ENCODE data around the gene SERP2.
A peak's percentile ranks its signal among the peaks of the same experiment; 100 is the strongest.

The SERP2 gene

DNA sequence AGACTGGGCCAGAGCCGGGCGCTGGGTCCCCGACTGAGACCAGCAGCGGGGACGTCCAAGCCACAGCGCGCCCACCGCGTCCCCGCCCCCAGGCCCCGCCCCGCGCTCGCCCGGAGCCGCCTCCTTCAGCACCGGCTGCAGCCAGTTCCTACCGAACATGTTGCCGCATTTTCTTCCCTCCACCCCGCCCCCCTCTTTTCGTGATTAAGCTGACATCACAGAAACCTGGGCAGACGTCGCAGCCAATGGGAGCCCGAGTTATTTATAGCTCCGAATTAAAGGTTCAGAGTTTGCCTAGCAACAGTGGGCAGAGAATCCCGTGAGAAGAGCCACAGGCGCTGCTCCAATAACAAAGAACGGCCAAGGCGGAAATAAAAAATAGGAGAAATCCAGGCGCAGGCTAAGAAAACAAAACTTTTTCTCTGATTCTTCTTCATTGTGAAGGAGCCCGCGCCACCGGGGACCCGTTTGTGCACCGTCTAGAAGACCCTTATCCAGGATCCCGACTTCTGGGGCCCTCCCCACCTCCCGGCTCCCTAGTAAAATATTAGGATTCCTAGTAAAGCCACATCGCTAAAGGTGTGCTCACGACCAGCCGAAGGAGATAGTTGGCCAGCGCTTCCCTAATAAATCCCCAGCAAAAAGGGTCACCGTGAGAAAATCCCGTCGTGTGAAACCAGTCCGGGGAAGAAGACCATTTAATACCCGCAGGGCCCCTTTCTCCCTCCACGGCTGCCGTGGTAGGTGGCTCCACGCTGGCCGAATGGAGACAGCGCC lies 61.7 kb downstream of the SERP2 start:
- peak; percentile 86 for DNase-seq (ENCODE audit: low spot score)

DNA sequence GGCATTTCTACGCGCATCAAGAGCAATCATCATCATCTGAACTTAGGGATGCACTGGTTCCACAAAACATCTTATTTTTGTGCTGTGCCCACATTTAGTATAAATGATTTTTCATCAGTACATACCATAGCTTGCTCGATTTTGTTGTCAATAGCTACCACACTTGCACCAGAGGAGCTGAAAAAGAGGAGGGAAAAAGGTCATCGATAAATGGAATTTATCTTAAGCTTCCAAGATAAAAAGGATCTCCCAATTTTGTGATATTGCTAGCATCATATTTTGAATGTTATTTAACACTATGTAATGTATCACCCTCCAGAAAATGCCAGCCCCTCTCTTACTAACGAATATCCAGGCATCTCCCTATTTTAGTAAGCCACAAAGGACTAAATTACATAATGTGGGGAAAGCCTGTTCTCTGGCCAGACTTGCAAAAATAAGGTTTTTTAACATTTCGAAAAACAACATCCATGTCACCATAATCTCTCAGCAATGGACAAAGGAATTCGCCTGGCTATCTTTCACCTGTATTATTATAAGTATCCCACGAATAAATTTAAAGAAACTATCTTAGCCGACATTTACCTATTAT lies 62.4 kb downstream of the SERP2 start:
- no peak for DNase-seq (ENCODE audit: low spot score)

DNA sequence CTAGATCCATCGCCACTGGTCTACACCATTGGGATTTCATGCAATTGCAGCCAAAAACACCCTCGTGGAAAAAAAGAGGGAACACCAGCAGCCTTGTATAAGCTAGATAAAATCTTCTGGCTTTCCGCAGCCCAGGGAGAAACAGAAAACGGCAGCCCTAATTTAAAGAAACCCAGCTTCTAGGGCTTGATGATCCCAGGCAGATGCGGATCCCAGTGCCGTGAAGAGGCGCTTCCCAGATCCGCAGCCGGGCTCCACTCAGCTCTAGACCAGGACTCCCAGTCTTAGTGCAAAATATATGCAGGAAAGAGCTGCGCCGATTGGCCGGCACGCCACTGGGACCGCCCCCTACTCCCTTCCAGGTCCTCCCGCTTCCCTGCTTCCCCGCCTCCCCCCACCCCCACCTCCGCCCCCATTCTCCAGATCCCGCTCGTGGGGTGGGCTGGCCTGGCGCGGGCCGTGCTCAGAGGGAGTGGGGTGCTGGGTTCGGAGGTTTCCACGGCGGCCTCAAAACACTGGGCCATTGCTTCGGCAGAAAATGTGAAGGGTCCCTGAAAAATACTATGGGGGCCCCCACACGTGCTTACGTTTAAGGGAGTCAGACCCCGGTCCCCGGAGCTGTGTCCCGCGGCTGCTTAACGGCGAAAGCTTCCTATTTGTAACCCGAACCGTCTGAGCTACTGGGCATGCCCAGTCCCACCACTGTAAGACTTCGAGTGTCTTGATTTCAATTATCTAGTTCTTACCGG lies 63.1 kb downstream of the SERP2 start:
- DNase-seq (ENCODE audit: low spot score), result peak; percentile 84

DNA sequence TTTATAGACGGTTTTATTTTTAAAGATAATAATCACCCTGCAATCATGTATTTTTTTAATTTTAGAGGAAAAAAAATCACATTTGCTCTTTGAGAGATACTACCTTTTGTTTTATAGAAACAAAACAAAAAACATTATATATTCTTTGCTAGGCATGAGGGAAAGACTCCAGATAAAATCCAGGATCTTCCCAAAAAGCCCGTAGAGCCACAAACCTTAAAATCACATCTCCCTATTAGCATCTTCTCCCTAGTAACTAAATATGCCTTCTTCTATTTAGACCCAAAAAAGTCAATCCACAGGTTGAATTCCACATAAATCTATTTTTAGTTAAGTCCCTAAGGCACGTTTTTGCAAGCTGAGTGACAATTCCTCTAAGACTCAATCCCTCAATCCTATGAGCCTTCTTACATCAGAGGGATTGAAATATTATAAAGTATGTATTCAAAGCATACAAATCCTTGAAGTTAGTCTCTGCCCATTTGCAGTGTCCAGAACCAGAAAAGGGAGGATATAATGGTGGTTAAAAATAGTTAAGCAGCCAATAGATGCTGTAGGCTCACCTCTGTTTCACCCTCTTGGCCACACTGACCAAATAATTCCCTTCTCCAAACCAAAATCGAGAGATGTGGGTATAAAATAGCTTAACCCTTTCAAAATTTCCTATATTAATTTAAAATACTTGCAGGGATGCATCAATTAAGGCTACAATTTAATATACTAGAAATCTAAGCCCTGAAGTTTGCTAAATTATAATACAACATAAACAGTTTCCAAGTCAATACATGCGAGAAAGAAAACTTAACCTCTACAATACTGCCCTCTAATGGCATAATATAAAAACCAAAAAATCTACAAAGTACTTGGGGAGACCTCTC lies 64.0 kb downstream of the SERP2 start:
- DNase-seq (ENCODE audit: low spot score), result no peak

DNA sequence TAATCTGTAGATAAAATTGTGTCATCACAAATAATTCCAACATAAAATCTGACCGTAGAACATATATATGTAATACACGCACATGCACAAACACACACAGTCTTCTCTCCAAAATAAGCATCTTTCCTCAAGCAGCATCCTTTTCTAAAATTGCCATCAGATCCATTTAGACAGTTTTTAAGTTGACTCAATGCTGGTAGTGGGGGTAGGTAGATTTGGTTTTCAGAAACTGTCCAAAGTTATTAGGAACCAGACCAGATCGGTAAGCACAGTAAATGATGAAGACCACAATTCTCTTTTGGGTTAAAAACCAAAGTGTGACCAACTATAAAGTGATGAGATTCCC lies 64.6 kb downstream of the SERP2 start:
- no peak for DNase-seq (ENCODE audit: low spot score)

DNA sequence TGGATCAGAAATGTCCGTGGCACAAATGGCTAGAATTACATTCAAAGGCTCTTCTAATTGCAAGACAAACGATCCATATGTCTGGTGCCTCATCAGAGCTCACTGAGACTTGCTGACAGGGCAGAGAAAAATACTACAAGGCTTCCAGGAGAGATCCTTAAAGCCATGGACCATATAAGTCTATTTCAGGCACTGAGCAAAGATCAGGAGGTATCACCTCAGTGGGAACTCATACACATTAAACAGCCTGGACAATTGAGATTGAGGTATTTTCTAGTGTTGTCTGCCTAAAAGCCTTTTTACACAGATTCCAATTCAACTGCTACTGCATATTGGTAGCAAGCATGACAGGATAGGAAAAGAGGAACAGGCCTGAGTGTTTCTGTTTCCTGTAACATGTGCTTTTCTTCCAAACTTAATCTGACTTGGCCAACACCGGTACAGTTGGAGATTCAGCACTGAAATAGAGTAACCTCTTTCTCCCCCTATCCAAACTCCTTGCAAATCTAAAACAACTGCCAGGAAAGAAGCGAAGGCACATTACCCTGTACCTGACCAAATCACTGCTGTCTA lies 65.9 kb downstream of the SERP2 start:
- DNase-seq (ENCODE audit: low spot score), result no peak

DNA sequence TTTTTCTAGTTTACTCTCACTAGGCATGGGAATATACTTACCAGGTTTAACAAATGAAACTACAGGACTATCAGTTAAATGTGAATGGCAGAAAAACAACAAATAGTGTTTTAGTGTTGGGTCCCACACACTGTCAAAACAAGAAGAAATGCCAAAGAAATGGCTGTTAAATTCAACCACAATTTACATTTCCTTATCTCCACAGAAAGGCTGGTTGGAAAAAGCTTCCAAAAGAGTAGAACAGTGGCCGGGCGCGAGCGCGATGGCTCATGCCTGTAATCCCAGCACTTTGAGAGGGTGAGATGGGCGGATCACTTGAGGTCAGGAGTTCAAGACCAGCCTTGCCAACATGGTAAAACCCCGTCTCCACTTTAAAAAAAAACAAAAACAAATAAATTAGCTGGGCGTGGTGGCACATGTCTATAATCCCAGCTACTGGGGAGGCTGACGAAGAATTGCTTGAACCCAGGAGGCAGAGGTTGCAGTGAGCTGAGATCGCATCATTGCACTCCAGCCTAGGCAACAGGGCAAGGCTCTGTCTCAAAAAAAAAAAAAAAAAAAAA lies 66.5 kb downstream of the SERP2 start:
- no peak for DNase-seq (ENCODE audit: low spot score)
